Activated naive CD4-positive, alpha-beta T cell treated with anti-CD3 and anti-CD28 coated beads, Interleukin-2, amount 10 ng/mL, durations not matched to agents 7 days and 5 days (primary cell): ENCODE measurements around the gene ZNF516.

Experiments
- CTCF ChIA-PET: fragments of 350-600 bp; sonication (Branson Sonifier 250); formaldehyde crosslinking; loops from one replicate; lab custom pipeline; 2021; ENCODE audit warnings: antibody characterized with exemption; lab: Charles Lee
- DNase-seq: peaks from one replicate; pipeline ENCODE4 v3.0.0-alpha.2; 2020
- H3K27ac Mint-ChIP-seq: one replicate; pipeline ENCODE4 v1.8.0; 2021; ENCODE audit warnings: mild to moderate bottlenecking, moderate library complexity, mixed read lengths
- H3K27me3 Mint-ChIP-seq: one replicate; pipeline ENCODE4 v1.8.0; 2021; ENCODE audit warnings: mild to moderate bottlenecking, mixed read lengths
- H3K36me3 Mint-ChIP-seq: one replicate; pipeline ENCODE4 v1.8.0; 2021; ENCODE audit warnings: mixed read lengths
- H3K4me1 Mint-ChIP-seq: one replicate; pipeline ENCODE4 v1.8.0; 2021; ENCODE audit warnings: mixed read lengths
- H3K4me3 Mint-ChIP-seq: one replicate; pipeline ENCODE4 v1.8.0; 2021; ENCODE audit warnings: mild to moderate bottlenecking, moderate library complexity, mixed read lengths
- H3K9me3 Mint-ChIP-seq: one replicate; pipeline ENCODE4 v1.8.0; 2021; ENCODE audit warnings: mixed read lengths

The ZNF516 gene

DNA sequence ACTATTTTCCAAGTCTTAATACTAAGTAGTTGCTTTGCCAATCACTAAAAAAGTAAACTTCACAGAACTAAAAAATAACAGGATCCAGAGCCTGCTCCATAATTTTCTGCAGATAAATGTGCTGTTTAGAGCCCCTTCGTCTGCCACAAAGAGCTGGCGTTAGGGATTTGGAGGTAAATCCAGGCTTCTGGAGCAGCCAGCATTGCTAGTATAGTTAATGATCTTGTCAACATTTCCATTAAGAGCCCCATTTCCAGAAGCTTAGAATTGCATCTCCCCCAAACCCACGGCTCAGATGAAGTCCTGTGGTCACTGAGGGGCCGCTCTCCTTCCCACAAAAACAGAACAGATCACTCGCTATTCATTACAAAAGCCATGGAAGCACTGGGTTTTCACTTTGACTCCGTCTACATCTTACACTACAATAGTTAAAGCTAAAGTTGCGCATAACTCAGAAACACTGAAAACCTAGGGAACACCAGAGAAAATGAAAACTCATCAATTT is 41.9 kb downstream of the ZNF516 start:
- H3K4me3 Mint-ChIP-seq: no peak overlapping the region

DNA sequence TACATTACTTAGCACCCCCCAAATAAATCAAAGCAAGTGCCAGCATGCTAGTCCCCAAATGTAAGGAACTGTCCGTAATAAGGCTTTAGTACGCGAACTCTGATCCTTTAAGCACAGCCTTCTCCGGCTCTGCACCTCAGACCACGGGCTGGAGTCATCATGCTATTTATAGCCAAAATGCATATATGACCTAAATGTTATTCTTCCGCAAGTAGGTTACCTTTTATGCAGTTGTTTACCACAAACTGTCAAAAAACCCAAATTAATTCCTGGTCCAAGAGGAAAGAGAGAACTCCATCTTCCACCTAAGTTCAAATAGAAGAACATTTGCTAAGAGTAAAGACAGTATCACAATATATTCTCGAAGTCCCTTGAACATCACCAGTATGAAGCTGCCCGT is 42.7 kb downstream of the ZNF516 start:
- peaks cover 15% of the 10 kb centered on the region for H3K4me1 Mint-ChIP-seq
- H3K4me3 Mint-ChIP-seq: no peak overlapping the region
- no peaks in the 10 kb centered on the region for H3K9me3 Mint-ChIP-seq
- CTCF ChIA-PET: no interaction called here
- no peak for DNase-seq
- H3K27me3 Mint-ChIP-seq: peaks cover 40% of the 10 kb centered on the region
- H3K27ac Mint-ChIP-seq: no peak overlapping the region
- no peaks in the 10 kb centered on the region for H3K36me3 Mint-ChIP-seq

More for the DNA sequence above, 41.9 kb downstream of the ZNF516 start:
- Mint-ChIP-seq H3K27ac (no peak overlapping the region), H3K4me1 (peaks cover 15% of the 10 kb centered on the region), H3K36me3 (no peaks in the 10 kb centered on the region), H3K27me3 (peaks cover 40% of the 10 kb centered on the region), H3K9me3 (no peaks in the 10 kb centered on the region)
- DNase-seq: peak; percentile 8
- CTCF ChIA-PET: interaction anchor here (1.0 kb wide), 1 partner anchor 53 kb away, joined by 3 read pairs; no protein-coding TSS in a partner anchor

DNA sequence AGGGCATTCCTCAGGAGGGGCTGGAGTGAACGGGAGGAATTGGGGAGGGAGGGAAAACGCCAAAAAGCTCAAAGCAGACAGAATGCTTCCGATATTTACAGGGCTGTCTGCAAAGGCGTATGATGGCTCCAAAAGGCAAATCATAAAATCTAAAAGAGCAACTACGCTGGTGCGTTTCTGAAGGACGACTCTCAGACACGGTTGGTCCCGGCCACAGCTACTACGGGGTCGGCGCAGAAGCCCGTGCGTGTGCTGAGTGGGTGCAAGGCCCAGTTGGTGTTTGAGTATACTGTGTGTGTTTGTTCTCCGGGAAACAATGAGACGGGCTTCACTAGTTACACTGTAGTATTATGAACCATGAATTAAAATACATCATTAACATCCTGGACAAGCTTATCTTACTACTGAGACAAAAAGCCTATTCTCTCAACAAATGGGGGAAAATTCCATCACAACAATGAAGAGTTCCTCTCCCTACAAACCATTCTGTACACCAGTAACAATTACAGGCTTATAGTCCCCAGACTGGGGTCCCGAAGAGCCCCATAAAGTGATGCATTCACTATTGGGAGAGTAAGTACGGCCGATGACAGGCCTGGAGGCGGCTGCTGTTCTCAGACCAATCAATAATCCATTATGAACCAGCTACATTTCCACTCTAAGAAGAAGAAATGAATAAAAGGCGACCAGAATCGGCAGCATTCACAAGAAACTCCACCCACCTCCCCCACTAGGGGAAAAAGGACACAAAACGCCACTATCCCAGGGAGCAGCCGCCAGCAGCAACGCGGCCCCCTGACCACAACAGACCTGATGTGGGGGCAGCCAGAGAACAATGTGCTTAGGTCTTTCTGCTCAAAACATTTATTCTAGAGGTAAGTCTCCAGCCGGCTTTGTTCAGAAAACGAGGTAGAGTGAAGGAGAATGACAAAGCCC is 43.4 kb downstream of the ZNF516 start:
- Mint-ChIP-seq H3K4me1 (peaks cover 15% of the 10 kb centered on the region), H3K9me3 (no peaks in the 10 kb centered on the region), H3K4me3 (peak overlapping the region; percentile 65), H3K27me3 (peaks cover 40% of the 10 kb centered on the region), H3K36me3 (no peaks in the 10 kb centered on the region), H3K27ac (no peak overlapping the region)
- CTCF ChIA-PET: no interaction called here
- DNase-seq: no peak

DNA sequence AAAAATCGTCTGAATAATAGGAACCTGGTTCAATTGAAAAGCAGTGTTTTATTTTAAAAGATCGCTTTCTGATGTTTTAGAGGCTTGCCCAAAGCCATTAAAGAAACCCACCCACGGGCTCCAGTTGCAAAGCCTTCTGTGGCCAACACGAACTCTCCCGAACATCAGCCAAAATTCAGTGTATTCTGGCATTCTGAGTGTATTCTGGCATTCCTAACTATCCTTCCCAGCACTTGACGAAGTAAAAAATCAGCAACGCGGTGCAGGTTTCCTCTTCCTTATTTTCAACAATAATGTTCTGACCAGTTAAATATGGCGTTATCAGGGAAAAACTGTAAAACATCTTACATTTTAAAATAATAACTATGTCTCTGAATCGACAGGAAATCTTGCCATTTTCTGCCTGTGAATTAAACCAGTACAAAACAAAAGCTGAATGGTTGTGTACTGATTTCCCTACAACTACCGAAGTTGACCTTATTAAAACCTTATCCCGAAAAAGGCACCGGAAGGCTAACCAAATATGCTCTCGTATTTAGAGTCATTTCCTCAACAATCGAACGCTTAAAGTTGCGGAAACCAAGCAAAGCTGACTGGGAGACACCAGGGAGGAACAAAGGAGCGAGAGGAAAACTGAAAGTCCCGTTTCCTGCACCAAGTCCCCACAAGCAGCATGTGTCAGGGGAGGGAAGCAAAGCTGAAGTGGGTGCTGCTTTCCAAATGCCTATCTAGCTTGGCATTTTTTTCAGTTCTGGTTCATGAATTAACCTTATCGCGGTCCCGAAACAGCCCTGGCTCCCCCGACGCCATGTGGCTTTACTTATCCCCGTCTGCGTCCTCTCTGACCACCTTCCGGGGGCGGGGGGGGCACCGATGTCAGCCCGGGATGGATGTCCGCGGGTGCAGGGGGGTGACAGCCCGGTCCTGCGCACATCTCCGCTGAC is 44.3 kb downstream of the ZNF516 start:
- no peak overlapping the region for H3K27ac Mint-ChIP-seq
- H3K4me3 Mint-ChIP-seq: peak overlapping the region; percentile 65
- no peaks in the 10 kb centered on the region for H3K36me3 Mint-ChIP-seq
- peaks cover 36% of the 10 kb centered on the region for H3K27me3 Mint-ChIP-seq
- peaks cover 15% of the 10 kb centered on the region for H3K4me1 Mint-ChIP-seq
- H3K9me3 Mint-ChIP-seq: no peaks in the 10 kb centered on the region
- peak; percentile 25 for DNase-seq
- CTCF ChIA-PET: no interaction called here

DNA sequence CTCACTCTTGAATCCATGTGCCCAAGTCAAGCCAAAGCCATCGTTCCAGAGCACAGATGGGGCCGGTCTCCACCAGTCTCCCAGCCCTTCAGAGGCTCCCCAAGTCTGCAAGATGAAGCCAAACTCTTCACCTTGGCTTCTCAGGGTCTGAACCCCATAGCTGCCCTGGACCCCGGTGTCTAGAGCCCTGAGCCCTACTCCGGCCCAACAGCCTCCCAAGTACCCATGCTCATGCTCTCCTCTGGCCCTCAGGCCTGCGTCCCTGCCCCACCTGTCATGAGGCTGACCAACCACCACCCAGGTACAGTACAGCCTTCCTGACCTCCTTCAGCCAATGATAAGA is 46.0 kb downstream of the ZNF516 start:
- Mint-ChIP-seq H3K4me3 (no peak overlapping the region), H3K4me1 (peaks cover 15% of the 10 kb centered on the region), H3K36me3 (no peaks in the 10 kb centered on the region), H3K9me3 (no peaks in the 10 kb centered on the region), H3K27ac (no peak overlapping the region), H3K27me3 (peaks cover 29% of the 10 kb centered on the region)
- peak; percentile 16 for DNase-seq
- CTCF ChIA-PET: interaction anchor here (0.6 kb wide), 1 partner anchor 1396 kb away, joined by 3 read pairs; no protein-coding TSS in a partner anchor

DNA sequence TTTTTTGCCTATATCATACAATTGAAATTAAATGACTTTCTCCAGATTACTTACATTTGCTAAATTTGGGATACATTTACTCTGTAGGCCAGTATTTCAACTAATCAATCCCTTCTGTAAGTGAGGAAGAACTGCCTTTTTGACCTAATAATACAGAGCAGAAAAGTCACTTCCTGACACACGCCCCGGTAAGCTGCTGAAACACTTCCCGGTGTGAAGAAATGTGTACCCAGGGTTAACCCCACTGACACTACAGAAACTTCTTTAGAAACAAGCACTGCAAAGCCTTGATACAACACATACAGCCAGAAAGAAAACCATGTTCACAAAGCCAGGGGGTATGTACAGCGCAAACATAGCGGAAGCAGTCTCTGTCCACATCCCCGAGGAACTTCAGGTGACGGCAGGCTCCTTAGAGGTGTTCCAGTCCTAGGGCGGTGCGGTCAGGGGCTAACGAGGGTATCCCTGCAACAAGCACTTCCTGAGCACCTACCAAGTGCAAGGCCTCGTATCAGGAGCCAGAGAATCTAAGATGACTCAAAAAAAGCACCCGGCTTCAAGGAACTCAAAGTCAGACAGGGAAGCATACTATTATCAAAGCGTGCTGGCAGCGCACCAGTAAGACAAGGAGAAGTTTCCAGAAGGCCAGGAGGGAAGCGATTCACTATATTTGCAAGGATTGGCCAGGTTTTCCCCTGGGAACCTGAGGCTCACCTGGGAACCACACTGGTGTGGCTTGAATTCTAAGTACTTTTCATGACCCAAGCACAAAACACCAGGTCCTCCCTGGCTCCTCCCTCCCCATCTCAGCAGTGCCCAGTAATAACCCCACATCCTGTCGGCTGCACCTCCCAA is 46.6 kb downstream of the ZNF516 start:
- Mint-ChIP-seq H3K4me3 (no peak overlapping the region), H3K4me1 (peaks cover 15% of the 10 kb centered on the region), H3K36me3 (no peaks in the 10 kb centered on the region), H3K9me3 (no peaks in the 10 kb centered on the region), H3K27me3 (peaks cover 29% of the 10 kb centered on the region), H3K27ac (no peak overlapping the region)
- peak; percentile 17 for DNase-seq
- CTCF ChIA-PET: interaction anchor here (0.6 kb wide), 1 partner anchor 1395 kb away, joined by 3 read pairs; no protein-coding TSS in a partner anchor

DNA sequence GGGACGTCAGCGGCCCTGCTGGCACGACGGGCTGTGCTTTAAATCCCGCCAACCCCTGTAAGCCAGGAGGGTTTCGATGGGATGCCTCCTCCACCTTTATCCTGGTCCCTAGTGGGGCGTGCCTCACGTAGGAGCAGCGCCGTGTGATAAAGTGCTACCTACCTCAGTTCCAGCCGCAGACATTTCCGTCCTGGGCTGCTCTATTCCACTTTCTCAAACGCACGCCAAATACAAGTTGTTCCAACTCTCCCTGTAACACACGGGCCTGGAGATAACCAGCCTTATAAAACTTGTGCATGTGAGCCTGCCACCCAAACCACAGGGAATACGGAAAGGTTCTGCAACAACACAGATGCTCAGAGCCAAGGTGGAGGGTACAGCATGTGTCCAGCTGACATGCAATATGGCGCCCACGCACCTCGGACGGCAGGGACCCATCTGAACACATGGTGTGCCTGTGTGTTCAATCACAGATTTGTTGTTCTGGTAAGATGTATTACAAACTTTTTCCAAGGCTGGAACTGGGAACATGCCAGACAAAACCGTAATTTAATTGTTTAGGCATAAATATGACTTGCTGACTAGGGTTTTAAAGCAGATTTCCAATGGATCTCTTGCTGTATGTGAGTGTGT is 47.7 kb downstream of the ZNF516 start:
- Mint-ChIP-seq H3K4me1 (peaks cover 15% of the 10 kb centered on the region), H3K36me3 (no peaks in the 10 kb centered on the region), H3K9me3 (no peaks in the 10 kb centered on the region), H3K4me3 (no peak overlapping the region), H3K27ac (no peak overlapping the region), H3K27me3 (peaks cover 21% of the 10 kb centered on the region)
- peak; percentile 11 for DNase-seq
- CTCF ChIA-PET: no interaction called here

DNA sequence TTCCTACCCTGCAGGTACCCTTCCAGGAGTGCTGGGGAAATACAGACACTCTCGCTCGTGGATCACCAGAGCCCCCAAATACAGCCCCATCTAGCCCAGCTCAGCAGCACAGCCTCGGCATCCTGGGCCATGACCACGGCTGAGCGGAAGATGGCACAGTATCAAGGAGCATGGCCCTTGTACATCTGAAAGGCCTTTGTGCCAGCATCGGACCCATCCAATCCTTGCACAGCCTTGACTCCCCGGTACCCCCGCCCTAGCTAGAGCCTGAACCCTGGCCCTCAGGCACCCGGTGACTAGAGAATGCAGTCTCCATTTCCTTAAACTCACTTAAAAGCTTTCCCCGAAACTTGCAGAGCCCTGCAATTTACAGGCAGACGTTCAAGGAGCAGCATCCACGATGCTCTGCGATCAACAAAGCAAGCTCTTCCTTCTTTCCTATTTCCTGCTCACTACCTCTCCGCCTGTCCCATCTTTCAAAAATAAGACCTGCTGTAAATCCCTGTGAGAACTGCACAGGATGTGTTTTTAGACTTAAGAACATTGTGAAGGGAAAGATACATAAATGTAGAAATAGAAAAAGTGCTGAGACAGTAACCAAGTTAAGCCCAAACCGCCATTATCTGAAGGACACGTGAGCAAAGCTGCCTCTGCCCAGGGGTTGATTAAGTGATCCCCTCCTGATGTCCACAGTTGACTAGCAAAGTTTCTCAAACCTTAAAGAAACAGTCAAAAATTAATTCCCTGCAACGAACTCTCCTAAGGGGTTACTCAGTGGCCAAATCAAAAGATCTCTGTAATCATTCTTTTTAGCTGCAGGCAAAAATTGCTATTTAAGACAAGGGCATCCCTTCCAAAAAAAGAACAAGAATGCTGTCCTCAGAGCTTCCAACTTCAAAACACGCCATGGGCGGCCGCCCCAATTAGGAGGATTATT is 48.5 kb downstream of the ZNF516 start:
- H3K9me3 Mint-ChIP-seq: no peaks in the 10 kb centered on the region
- H3K27ac Mint-ChIP-seq: no peak overlapping the region
- no peaks in the 10 kb centered on the region for H3K36me3 Mint-ChIP-seq
- CTCF ChIA-PET: no interaction called here
- H3K27me3 Mint-ChIP-seq: peaks cover 15% of the 10 kb centered on the region
- H3K4me3 Mint-ChIP-seq: no peak overlapping the region
- peak; percentile 9 for DNase-seq
- peaks cover 14% of the 10 kb centered on the region for H3K4me1 Mint-ChIP-seq

DNA sequence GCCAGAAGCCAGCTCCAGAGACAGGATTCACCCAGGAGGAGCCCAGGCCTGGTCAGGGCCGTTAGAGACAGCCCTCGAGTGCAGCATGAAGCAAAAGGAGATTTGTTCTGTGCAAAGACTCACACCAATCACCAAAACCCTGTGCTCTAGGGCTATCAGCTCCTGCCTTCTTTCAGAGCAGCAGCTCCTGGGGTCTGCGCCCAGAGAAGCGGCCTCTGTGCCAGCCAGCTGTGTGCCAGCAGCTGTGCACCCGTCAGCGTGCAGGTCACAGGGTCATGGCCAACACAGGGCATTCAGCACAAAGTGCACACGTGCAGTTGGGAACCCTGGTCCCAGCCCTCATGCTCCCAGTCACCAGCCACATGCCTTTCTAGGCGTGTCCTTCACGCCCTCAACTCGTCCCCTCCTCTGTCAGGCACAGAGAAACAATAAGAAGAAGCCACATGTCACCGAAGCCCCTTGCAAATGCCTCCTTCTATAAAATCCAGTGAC is 49.3 kb downstream of the ZNF516 start:
- peaks cover 7% of the 10 kb centered on the region for H3K27me3 Mint-ChIP-seq
- peaks cover 8% of the 10 kb centered on the region for H3K4me1 Mint-ChIP-seq
- no peak overlapping the region for H3K27ac Mint-ChIP-seq
- no peaks in the 10 kb centered on the region for H3K9me3 Mint-ChIP-seq
- peak; percentile 16 for DNase-seq
- H3K4me3 Mint-ChIP-seq: no peak overlapping the region
- H3K36me3 Mint-ChIP-seq: no peaks in the 10 kb centered on the region
- CTCF ChIA-PET: no interaction called here

DNA sequence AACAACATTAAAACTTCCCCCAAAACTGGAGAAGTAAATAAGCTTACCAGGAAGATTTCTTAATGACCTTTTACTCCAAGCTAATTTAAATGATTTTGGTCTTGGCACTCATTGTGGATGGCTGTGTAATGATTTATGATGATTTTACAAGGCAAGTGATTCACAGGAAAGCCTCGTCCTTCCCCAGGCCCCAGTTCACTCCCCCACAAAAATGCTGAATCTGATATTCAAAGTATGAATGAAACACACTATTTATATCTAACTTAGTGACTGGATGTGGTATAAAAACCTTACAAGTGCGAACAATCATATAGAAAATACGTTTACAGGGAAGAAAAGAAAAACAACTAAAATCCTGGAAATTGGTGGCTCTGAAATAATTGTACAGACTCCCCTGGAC is 49.8 kb downstream of the ZNF516 start:
- H3K9me3 Mint-ChIP-seq: no peaks in the 10 kb centered on the region
- no peak for DNase-seq
- H3K4me3 Mint-ChIP-seq: no peak overlapping the region
- CTCF ChIA-PET: no interaction called here
- H3K36me3 Mint-ChIP-seq: no peaks in the 10 kb centered on the region
- peaks cover 6% of the 10 kb centered on the region for H3K27me3 Mint-ChIP-seq
- peaks cover 3% of the 10 kb centered on the region for H3K4me1 Mint-ChIP-seq
- no peak overlapping the region for H3K27ac Mint-ChIP-seq

DNA sequence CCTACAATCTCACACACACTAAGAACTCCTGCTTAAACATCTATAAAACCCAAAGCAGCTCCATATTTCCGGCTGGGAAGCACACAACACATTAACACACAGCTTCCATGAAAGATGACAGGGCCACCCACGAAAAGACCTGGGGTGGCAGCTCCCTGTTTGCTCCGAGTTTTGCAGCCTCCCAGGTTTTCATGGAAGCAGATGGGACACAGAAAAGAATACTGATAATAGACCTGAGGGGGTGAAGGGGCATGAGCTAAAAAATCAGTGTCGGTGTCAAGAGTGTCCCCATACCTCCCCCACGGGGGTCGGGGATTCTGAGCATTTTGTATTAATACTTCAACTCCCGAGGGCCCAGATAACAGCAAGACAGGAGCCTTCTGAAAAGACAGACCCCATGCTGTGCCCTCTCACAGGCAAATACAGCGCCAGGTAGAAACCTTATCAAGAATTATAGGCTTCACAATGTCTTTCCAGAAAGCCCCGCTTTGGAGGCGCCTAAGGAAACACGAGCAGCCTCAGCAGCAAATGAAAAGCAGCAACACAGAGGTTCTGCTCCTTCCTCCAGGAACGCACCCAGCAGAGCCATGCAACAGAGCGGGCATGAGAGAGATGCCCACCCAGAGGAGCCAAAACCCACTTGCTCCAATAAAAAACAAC is 50.5 kb downstream of the ZNF516 start:
- no peaks in the 10 kb centered on the region for H3K36me3 Mint-ChIP-seq
- no peaks in the 10 kb centered on the region for H3K9me3 Mint-ChIP-seq
- CTCF ChIA-PET: no interaction called here
- H3K27me3 Mint-ChIP-seq: peaks cover 6% of the 10 kb centered on the region
- H3K27ac Mint-ChIP-seq: no peak overlapping the region
- peak; percentile 7 for DNase-seq
- H3K4me3 Mint-ChIP-seq: no peak overlapping the region
- no peaks in the 10 kb centered on the region for H3K4me1 Mint-ChIP-seq
